HG02938 (cell line): Measurements from ENCODE around the gene ANKRD33B.
"Not testable (repeated sequence)": the region's sequence is repeated elsewhere in the genome, so short reads cannot be mapped to it uniquely, and the experiment has no call there.

Experiments
- ATAC-seq: cut with Tn5 transposase; IDR thresholded peaks from one replicate; pipeline ENCODE4 v1.9.1; 2021; ENCODE audit warnings: mild to moderate bottlenecking, moderate library complexity; ENCODE audit not compliant: unreplicated experiment

Gene ANKRD33B

DNA sequence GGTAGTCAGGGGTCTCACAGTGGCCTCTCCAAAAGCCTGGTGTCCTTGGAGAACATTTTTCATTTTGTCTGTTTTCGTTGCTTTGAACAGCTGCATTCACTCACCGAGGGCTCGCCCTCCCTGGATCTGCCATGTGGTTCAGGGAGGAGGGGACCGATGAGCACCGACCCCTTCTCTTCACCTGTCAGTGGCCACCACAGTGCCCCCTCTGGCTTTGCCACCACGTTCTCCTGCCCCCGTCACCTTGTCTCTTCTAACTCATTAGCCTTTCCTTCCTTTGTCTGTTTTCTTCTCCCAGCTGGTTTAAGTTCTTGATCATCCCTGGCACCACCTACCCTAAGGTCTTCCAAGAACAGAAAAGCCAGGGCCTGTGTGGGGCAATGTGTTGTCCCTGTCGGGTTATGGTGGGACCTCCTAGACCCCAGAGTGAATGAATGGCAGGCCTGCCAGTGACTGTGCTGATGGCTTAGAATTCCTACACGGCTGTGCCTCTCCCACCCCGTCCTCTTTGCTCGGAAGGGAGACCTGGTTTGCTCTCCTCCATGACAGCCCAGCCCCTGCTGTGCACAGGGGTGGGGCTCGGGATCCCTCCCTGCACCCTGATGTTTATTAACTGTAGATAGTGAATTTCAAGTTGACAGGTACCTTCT is 90.0 kb downstream of the ANKRD33B start:
- ATAC-seq = no peak

GRCh38 chr5:10654566-10654965 is 90.7 kb downstream of the ANKRD33B start:
- no peak for ATAC-seq

- ATAC-seq = no peak
These were observed 91.5 kb downstream of the ANKRD33B start for GRCh38 chr5:10655161-10655971.

DNA sequence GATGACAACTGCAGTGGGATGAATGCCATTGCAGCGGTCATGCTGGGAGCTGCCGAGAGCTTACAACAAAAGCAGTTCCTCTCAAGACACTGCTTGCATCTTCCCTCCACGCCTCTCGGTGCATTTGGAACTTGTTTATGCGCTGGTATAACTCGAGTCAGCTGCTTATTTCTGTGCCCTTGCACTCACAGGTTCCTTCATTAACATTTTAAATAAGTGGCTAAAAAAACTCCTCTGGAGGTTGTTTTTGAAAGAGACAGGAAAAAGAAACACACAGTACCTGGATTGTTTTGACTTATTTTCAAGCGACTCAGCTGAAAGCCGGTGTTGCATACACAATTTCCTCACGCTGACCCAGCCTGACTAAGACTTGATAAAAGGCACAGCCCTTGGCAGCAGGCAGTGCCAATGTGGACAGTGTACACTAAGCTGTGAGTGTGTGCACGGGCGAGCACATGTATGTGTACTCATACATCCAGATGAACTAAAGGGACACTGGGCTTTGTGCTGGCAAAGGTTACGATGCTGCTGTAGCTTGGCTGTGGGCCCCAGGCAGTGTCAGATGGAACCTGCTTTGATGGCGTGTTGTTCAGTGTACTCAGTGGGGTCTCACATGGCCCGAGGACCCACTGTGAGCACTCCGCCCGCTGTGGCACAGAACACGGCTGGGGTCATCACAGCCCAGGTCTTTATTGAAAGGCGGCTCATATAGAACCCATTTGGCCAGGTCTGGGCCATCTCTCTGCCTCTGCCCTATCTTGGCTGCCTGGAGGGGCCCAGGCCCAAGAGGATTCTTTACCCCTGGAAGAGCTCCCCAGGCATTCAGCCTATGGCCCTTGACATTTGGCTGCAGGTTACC is 92.3 kb downstream of the ANKRD33B start:
- no peak for ATAC-seq

- ATAC-seq = no peak
These were observed 94.4 kb downstream of the ANKRD33B start for GRCh38 chr5:10658265-10658664.

DNA sequence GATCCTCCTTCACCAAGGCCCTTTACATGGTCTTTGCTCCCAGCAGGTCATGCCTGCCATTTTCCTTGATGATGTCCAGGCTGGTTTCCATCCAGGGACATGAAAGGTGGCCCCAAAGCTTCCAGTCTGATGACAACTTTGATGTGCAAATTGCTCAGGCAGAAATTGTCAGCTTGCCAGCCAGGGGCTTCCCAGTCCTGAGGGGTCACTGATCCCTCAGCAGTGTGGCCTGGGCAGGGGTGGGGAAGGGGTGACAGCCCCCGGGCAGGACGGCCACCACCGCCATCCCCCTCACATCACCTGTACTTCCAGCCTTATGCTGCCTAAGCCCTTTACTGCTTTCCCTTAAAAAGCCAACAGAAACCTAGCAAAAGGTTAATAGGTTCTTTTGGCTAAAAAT is 96.3 kb downstream of the ANKRD33B start:
- no peak for ATAC-seq

DNA sequence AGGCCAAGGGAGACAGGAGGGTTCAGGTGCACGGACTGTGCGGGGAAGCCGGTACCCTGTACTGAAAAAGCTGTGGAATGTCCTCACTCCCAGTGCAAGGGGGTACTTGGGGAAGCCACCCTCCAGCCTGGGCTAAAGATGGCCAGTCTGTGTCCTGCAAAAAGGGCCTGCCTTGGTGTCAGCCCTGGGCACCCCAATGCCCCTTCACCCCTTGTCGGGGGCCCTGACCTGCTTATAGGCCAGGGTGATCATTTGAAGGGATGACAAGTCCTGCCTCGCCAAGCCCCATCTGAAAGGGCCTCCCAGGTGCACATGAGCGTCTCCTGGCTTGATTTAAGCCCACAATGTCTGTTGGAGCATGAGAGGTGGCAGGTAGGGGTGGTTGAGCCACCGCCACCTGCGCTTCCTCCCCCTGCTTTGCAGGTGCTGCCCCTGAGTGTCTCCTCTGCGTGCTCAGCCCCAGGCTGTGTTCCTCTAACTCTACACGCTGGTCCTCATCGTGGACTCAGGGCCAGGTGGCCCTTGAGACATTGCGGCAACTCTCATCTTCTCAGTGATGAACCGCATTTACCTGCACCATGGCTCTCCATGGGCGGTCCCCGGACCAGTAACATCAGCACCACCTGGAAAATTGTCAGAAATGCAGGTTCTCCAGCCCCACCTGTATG is 97.0 kb downstream of the ANKRD33B start:
- no peak for ATAC-seq

DNA sequence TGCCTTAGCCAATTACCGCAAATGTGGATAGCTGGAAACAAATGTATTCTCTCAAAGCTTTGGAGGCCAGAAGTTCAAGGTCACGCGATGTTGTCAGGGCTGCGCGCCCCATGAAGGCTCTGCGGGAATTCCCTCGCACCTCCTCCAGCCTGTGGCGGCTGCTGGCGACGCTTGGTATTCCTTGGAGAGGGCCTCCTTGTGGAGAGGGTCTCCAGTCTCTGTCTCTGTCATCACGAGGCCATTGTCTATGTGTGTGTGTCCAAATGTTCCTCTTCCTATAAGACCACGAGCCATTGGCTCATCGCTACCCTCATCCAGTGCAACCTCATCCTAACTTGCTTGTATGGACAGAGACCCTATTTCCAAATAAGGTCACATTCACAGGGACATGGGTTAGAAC is 97.5 kb downstream of the ANKRD33B start:
- no peak for ATAC-seq

- no peak for ATAC-seq
These were observed 98.2 kb downstream of the ANKRD33B start for GRCh38 chr5:10662083-10662482.

DNA sequence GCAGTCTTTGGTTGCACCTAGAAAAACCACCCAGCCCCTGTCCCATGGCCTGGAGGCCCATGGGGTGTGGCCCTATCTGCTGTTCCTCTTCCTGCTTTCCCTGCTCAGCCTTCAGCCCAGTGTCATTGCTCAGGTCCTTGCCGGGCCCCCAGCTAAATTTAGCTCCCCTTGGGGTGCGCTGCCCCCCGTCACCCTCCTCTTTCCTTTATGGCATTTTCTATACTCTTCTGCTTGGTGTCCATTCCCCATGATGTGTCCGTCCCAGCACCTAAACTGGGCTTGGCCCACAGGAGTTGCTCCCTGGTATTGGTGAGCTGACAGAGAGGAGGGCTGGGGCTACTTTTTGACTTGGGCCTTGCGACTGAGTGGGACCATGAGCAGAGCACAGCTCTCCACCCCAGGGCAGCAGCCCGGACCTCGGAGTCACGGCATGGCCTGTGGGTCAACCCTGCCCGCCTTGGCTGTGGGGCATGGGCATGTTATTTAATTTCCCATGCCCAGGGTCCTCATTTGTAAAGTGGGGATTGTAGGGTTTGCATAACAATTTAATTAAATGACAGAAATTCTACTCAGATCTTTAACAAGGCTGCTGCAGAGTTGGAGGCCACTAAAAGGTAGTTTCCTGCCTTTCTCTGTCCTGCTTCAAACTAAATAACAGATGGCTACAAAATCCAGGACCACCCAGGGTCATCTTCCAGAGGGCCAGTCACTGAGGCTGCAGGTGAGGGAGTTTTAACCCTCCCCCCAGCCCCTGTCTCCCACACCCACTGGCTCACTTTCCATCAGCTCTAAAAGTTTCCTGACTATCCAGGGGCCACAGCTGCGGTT is 99.0 kb downstream of the ANKRD33B start:
- no peak for ATAC-seq

DNA sequence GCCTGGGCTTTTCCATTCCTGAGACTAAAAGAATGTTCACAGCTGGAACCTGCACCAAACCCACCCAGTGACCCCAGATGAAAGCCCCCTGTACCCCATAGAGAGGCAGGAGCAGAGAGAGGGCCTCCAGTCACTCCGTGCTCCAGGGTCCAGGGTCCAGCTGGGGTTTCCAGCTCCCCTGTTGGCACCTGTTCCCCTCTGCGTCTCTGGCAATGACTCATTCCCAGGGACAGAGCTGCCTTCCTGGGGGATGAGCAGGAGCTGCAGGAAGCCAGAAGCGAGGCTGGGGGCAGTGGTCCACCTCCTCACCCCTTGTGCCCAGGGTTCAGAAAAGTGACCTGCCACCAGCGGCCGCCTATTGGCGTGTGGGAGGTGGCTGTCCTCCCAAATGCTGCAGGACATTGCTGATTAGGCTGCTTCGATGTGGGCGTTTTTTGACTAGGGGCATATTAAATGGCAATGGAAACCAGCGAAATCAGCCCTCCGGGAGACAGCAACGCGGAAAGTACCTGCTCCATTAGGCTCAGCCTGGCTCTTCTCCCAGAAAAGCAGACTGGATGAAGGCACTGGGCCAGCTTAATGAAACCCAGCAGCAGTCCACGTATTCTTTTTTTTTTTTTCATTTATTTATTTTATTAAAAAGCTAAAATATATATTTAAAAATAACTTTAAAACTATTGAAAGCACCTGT is 99.8 kb downstream of the ANKRD33B start:
- no peak for ATAC-seq

GRCh38 chr5:10664180-10664769 is 100.4 kb downstream of the ANKRD33B start:
- not testable (repeated sequence) for ATAC-seq

DNA sequence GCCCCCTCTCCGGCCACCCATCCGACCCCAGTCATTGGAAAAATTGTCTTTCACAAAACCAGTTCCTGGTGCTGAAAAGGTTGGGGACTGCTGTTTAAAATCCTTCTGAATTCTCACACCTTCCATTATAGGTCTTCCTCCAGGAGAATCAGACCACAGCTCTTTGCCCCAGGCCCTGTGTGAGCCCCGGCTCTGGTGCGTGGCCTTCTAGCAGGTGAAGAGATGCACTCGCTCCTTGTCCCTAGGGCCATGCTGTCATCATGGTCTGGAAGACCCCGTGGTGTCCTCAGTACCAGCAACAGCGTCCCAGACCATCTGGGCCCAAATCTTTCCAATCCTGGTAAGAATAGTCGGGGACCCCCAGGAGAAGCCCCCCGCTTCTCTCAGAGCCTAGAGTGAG is 101.9 kb downstream of the ANKRD33B start:
- ATAC-seq = no peak

DNA sequence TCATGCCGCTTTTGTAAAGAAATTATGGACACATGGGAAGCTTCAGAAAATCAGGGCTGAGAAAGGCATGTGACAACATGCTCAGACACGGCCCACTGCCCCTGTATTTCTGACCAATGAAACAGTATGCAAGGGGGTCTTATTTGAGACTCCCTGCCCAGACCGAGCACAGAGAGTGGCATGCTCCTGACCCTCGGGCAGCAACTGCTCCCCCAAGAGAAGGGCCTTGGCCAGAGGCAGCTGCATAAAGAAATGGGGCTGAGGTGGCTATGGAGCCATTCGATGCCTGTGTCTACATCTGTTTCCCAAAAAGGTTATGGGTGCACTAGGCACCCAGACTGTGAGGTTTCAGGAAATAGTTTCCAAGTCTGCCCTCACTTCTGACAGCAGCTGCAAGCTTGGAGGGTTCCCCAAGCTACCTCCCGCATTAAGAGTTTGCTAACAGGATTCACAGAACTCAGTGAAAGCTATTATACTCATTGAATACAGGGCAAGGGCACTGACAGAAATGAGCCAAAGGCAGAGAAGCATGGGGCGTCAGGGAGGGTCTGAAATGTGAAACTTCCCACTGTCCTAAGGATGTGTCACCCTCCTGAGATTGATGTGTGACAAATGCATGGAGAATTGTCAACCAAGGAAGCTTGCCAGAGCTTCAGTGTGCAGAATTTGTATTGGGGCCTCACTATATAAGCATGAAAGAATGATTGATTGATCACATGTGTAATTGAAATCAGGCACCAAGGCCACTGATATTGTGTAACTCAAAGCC is 102.8 kb downstream of the ANKRD33B start:
- no peak for ATAC-seq

GRCh38 chr5:10667431-10668057 is 103.7 kb downstream of the ANKRD33B start:
- no peak for ATAC-seq

DNA sequence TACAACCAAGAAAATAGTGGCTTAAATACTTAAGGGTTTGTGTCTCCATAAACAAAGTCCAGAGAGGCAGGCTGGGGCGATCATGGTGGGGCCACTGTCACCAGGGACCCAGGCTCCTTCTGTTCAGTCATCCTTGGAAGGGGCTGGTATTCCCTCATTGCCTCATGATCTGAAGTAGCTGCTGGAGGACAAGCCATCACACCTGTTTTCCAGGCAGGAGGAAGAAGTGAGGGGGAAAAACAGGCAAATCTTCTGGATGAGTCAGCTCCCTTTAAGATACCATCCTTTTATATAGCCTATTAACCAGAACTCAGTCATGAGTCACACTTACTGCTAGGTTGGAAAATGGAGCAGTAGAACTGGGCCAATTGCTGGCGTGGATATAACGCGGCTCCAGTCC is 104.8 kb downstream of the ANKRD33B start:
- ATAC-seq = no peak

- ATAC-seq = no peak
These were observed 106.1 kb downstream of the ANKRD33B start for GRCh38 chr5:10669983-10670382.
